Ascending aorta (tissue), 2 donors: ENCODE results near the gene ZNF597. TPM values are rescaled to one million over a fixed set of nuclear protein-coding genes. Genes with fewer than 3 reads are reported as not detected.

Source experiments
- DNase-seq, 2 donors: peaks; one replicate each; pipeline ENCODE4 v3.0.0-alpha.2; 2019; ENCODE audit warnings: low spot score in 2 of 2
- H3K27ac ChIP-seq, 2 donors: fragments of 200-600 bp; sonication (generic); one replicate each; pipeline ENCODE4 v1.5.1; 2016 to 2017; ENCODE audit warnings: mild to moderate bottlenecking in 1 of 2
- H3K27me3 ChIP-seq: fragments of 200-600 bp; sonication (generic); one replicate; pipeline ENCODE4 v1.5.1; 2017
- H3K36me3 ChIP-seq, 2 donors: fragments of 200-600 bp; sonication (generic); one replicate each; pipeline ENCODE4 v1.5.1; 2016
- H3K4me1 ChIP-seq, 2 donors: fragments of 200-600 bp; sonication (generic); one replicate each; pipeline ENCODE4 v1.5.1; 2016 to 2017; ENCODE audit warnings: mild to moderate bottlenecking in 1 of 2
- H3K4me3 ChIP-seq, 2 donors: fragments of 200-600 bp; sonication (generic); one replicate each; pipeline ENCODE4 v1.5.1; 2016 to 2017; ENCODE audit warnings: mild to moderate bottlenecking in 1 of 2
- H3K9me3 ChIP-seq, 2 donors: fragments of 200-600 bp; sonication (generic); one replicate each; pipeline ENCODE4 v1.5.1; 2016
- CTCF ChIP-seq, 3 experiments: fragments of 200-600 bp in 2 of 3; fragments of 450-650 bp in 1 of 3; sonication (generic) in 2 of 3; IDR thresholded peaks; one replicate each; pipeline ENCODE4 v1.5.1; 2016 to 2019; ENCODE audit warnings: antibody characterized with exemption in 3 of 3, mild to moderate bottlenecking in 1 of 3, moderate library complexity in 1 of 3
- intact Hi-C: fragments of 100-400 bp; cut with DNase I; formaldehyde crosslinking; loops from one replicate; pipeline ENCODE4 v1.15.1; 2023
- total RNA-seq: library from RNA; depleted of rRNA; stranded (reverse); fragments of >200 nt; gene quantifications from one replicate; pipeline ENCODE4 v1.1.0, GENCODE V29; 2016

The ZNF597 gene
- total RNA-seq, 1 donor from 2014 or later, result 0.21 TPM

GRCh38 chr16:3484318-3485096 lies 41.2 kb upstream of the ZNF597 start:
- Histone ChIP-seq H3K36me3 (peaks cover 71 to 80% of the 10 kb centered on the region in 2 donors), H3K27ac (no peak overlapping the region), H3K27me3 (no peaks in the 10 kb centered on the region), H3K4me3 (no peak overlapping the region), H3K4me1 (no peaks in the 10 kb centered on the region), H3K9me3 (no peaks in the 10 kb centered on the region)
- no peak for DNase-seq
- intact Hi-C loops, result no loop called here
- TF ChIP-seq CTCF (IDR thresholded peaks at IDR 0.05), result no peak

- Histone ChIP-seq H3K9me3 (no peaks in the 10 kb centered on the region), H3K36me3 (peaks cover 79 to 86% of the 10 kb centered on the region in 2 donors), H3K27me3 (no peaks in the 10 kb centered on the region), H3K27ac (no peak overlapping the region), H3K4me1 (no peaks in the 10 kb centered on the region), H3K4me3 (no peak overlapping the region)
- intact Hi-C loops, result no loop called here
- DNase-seq, result no peak
- TF ChIP-seq CTCF (IDR thresholded peaks at IDR 0.05), result no peak
These were observed 39.4 kb upstream of the ZNF597 start for GRCh38 chr16:3482659-3483241.

GRCh38 chr16:3481696-3482658 lies 38.7 kb upstream of the ZNF597 start:
- Histone ChIP-seq H3K4me3 (no peak overlapping the region), H3K9me3 (no peaks in the 10 kb centered on the region), H3K4me1 (no peaks in the 10 kb centered on the region), H3K27ac (no peak overlapping the region), H3K27me3 (no peaks in the 10 kb centered on the region), H3K36me3 (peaks cover 75 to 80% of the 10 kb centered on the region in 2 donors)
- no peak for DNase-seq
- TF ChIP-seq CTCF (IDR thresholded peaks at IDR 0.05), result no peak
- intact Hi-C loops, result no loop called here

- Histone ChIP-seq H3K27ac (no peak overlapping the region), H3K36me3 (peaks cover 66 to 76% of the 10 kb centered on the region in 2 donors), H3K9me3 (no peaks in the 10 kb centered on the region), H3K4me1 (no peaks in the 10 kb centered on the region), H3K4me3 (no peak overlapping the region), H3K27me3 (no peaks in the 10 kb centered on the region)
- TF ChIP-seq CTCF (IDR thresholded peaks at IDR 0.05), result no peak
- intact Hi-C loops, result no loop called here
- no peak for DNase-seq
These were observed 37.8 kb upstream of the ZNF597 start for GRCh38 chr16:3480901-3481695.

GRCh38 chr16:3479654-3480216 lies 36.4 kb upstream of the ZNF597 start:
- Histone ChIP-seq H3K27me3 (no peaks in the 10 kb centered on the region), H3K4me3 (no peak overlapping the region), H3K27ac (no peak overlapping the region), H3K36me3 (peaks cover 53 to 64% of the 10 kb centered on the region in 2 donors), H3K4me1 (no peaks in the 10 kb centered on the region), H3K9me3 (no peaks in the 10 kb centered on the region)
- DNase-seq, result no peak
- TF ChIP-seq CTCF (IDR thresholded peaks at IDR 0.05), result no peak
- intact Hi-C loops, result no loop called here
